ENCODE data around the gene KL. TPM values are rescaled to one million over a fixed set of nuclear protein-coding genes. Genes with fewer than 3 reads are reported as not detected.

KL gene
- polyA plus RNA-seq, 2 donors = 0.08 to 0.32 TPM

GRCh38 chr13:33051632-33052031 lies 35.4 kb downstream of the KL start:
- no peaks in the 10 kb centered on the region for H3K27me3 ChIP-seq (ENCODE audit: control insufficient read depth in 1 of 2, insufficient read depth in 2 of 2, low read length in 2 of 2)
- no peak overlapping the region for H3K4me3 ChIP-seq (ENCODE audit: low read depth in 1 of 2, low read length in 2 of 2)
- H3K9me3 ChIP-seq (ENCODE audit: control insufficient read depth in 2 of 2, insufficient read depth in 1 of 2, low read depth in 1 of 2, low read length in 1 of 2) = no peaks in the 10 kb centered on the region
- H3K36me3 ChIP-seq (ENCODE audit: control insufficient read depth in 2 of 2, insufficient read depth in 2 of 2, low read length in 1 of 2) = no peaks in the 10 kb centered on the region
- no peak overlapping the region for H3K27ac ChIP-seq (ENCODE audit: low read depth in 2 of 2, low read length in 1 of 2)
- H3K4me1 ChIP-seq (ENCODE audit: control insufficient read depth in 2 of 2, insufficient read depth in 2 of 2, low read length in 1 of 2) = no peaks in the 10 kb centered on the region
- WGBS, 2 donors = 88 to 93% methylated on average over 3 of the region's 3 CpGs

GRCh38 chr13:33052506-33053280 lies 36.5 kb downstream of the KL start:
- no peak overlapping the region for H3K27ac ChIP-seq (ENCODE audit: low read depth in 2 of 2, low read length in 1 of 2)
- H3K4me1 ChIP-seq (ENCODE audit: control insufficient read depth in 2 of 2, insufficient read depth in 2 of 2, low read length in 1 of 2) = no peaks in the 10 kb centered on the region
- no peak overlapping the region for H3K4me3 ChIP-seq (ENCODE audit: low read depth in 1 of 2, low read length in 2 of 2)

GRCh38 chr13:33053397-33054066 lies 37.3 kb downstream of the KL start:
- H3K4me1 ChIP-seq (ENCODE audit: control insufficient read depth in 2 of 2, insufficient read depth in 2 of 2, low read length in 1 of 2) = no peaks in the 10 kb centered on the region
- no peak overlapping the region for H3K27ac ChIP-seq (ENCODE audit: low read depth in 2 of 2, low read length in 1 of 2)
- H3K9me3 ChIP-seq (ENCODE audit: control insufficient read depth in 2 of 2, insufficient read depth in 1 of 2, low read depth in 1 of 2, low read length in 1 of 2) = no peaks in the 10 kb centered on the region
- no peak overlapping the region for H3K4me3 ChIP-seq (ENCODE audit: low read depth in 1 of 2, low read length in 2 of 2)
- no peaks in the 10 kb centered on the region for H3K36me3 ChIP-seq (ENCODE audit: control insufficient read depth in 2 of 2, insufficient read depth in 2 of 2, low read length in 1 of 2)
- H3K27me3 ChIP-seq (ENCODE audit: control insufficient read depth in 1 of 2, insufficient read depth in 2 of 2, low read length in 2 of 2) = no peaks in the 10 kb centered on the region
- WGBS, 2 donors = 74 to 83% methylated on average over 7 of the region's 7 CpGs

More at GRCh38 chr13:33052506-33053280, 36.5 kb downstream of the KL start:
- WGBS, 2 donors = 61 to 65% methylated on average over 3 of the region's 3 CpGs
- no peaks in the 10 kb centered on the region for H3K27me3 ChIP-seq (ENCODE audit: control insufficient read depth in 1 of 2, insufficient read depth in 2 of 2, low read length in 2 of 2)
- H3K9me3 ChIP-seq (ENCODE audit: control insufficient read depth in 2 of 2, insufficient read depth in 1 of 2, low read depth in 1 of 2, low read length in 1 of 2) = no peaks in the 10 kb centered on the region
- no peaks in the 10 kb centered on the region for H3K36me3 ChIP-seq (ENCODE audit: control insufficient read depth in 2 of 2, insufficient read depth in 2 of 2, low read length in 1 of 2)

GRCh38 chr13:33057019-33057780 lies 41.0 kb downstream of the KL start:
- 56 to 60% methylated on average over 9 of the region's 9 CpGs for WGBS, 2 donors
- Histone ChIP-seq H3K36me3 (ENCODE audit: control insufficient read depth in 2 of 2, insufficient read depth in 2 of 2, low read length in 1 of 2) (no peaks in the 10 kb centered on the region), H3K27ac (ENCODE audit: low read depth in 2 of 2, low read length in 1 of 2) (peak overlapping the region in 1 of 2 donors; percentile 22)

GRCh38 chr13:33058776-33059327 lies 42.6 kb downstream of the KL start:
- no peaks in the 10 kb centered on the region for H3K36me3 ChIP-seq (ENCODE audit: control insufficient read depth in 2 of 2, insufficient read depth in 2 of 2, low read length in 1 of 2)
- no peaks in the 10 kb centered on the region for H3K27me3 ChIP-seq (ENCODE audit: control insufficient read depth in 1 of 2, insufficient read depth in 2 of 2, low read length in 2 of 2)
- H3K4me1 ChIP-seq (ENCODE audit: control insufficient read depth in 2 of 2, insufficient read depth in 2 of 2, low read length in 1 of 2) = no peaks in the 10 kb centered on the region
- WGBS, 2 donors = 79 to 83% methylated on average over 3 of the region's 3 CpGs
- no peak overlapping the region for H3K27ac ChIP-seq (ENCODE audit: low read depth in 2 of 2, low read length in 1 of 2)
- no peak overlapping the region for H3K4me3 ChIP-seq (ENCODE audit: low read depth in 1 of 2, low read length in 2 of 2)
- no peaks in the 10 kb centered on the region for H3K9me3 ChIP-seq (ENCODE audit: control insufficient read depth in 2 of 2, insufficient read depth in 1 of 2, low read depth in 1 of 2, low read length in 1 of 2)

More at GRCh38 chr13:33057019-33057780, 41.0 kb downstream of the KL start:
- no peaks in the 10 kb centered on the region for H3K27me3 ChIP-seq (ENCODE audit: control insufficient read depth in 1 of 2, insufficient read depth in 2 of 2, low read length in 2 of 2)
- no peaks in the 10 kb centered on the region for H3K4me1 ChIP-seq (ENCODE audit: control insufficient read depth in 2 of 2, insufficient read depth in 2 of 2, low read length in 1 of 2)
- no peak overlapping the region for H3K4me3 ChIP-seq (ENCODE audit: low read depth in 1 of 2, low read length in 2 of 2)
- no peaks in the 10 kb centered on the region for H3K9me3 ChIP-seq (ENCODE audit: control insufficient read depth in 2 of 2, insufficient read depth in 1 of 2, low read depth in 1 of 2, low read length in 1 of 2)

GRCh38 chr13:33060815-33061214 lies 44.6 kb downstream of the KL start:
- no peak overlapping the region for H3K4me3 ChIP-seq (ENCODE audit: low read depth in 1 of 2, low read length in 2 of 2)
- WGBS, 2 donors = 93 to 95% methylated on average over 15 of the region's 15 CpGs
- H3K36me3 ChIP-seq (ENCODE audit: control insufficient read depth in 2 of 2, insufficient read depth in 2 of 2, low read length in 1 of 2) = no peaks in the 10 kb centered on the region
- no peak overlapping the region for H3K27ac ChIP-seq (ENCODE audit: low read depth in 2 of 2, low read length in 1 of 2)
- H3K4me1 ChIP-seq (ENCODE audit: control insufficient read depth in 2 of 2, insufficient read depth in 2 of 2, low read length in 1 of 2) = no peaks in the 10 kb centered on the region
- H3K9me3 ChIP-seq (ENCODE audit: control insufficient read depth in 2 of 2, insufficient read depth in 1 of 2, low read depth in 1 of 2, low read length in 1 of 2) = no peaks in the 10 kb centered on the region
- no peaks in the 10 kb centered on the region for H3K27me3 ChIP-seq (ENCODE audit: control insufficient read depth in 1 of 2, insufficient read depth in 2 of 2, low read length in 2 of 2)

GRCh38 chr13:33066329-33066728 lies 50.1 kb downstream of the KL start:
- Histone ChIP-seq H3K36me3 (ENCODE audit: control insufficient read depth in 2 of 2, insufficient read depth in 2 of 2, low read length in 1 of 2) (no peaks in the 10 kb centered on the region), H3K27me3 (ENCODE audit: control insufficient read depth in 1 of 2, insufficient read depth in 2 of 2, low read length in 2 of 2) (no peaks in the 10 kb centered on the region), H3K4me3 (ENCODE audit: low read depth in 1 of 2, low read length in 2 of 2) (no peak overlapping the region), H3K4me1 (ENCODE audit: control insufficient read depth in 2 of 2, insufficient read depth in 2 of 2, low read length in 1 of 2) (no peaks in the 10 kb centered on the region), H3K27ac (ENCODE audit: low read depth in 2 of 2, low read length in 1 of 2) (no peak overlapping the region), H3K9me3 (ENCODE audit: control insufficient read depth in 2 of 2, insufficient read depth in 1 of 2, low read depth in 1 of 2, low read length in 1 of 2) (no peaks in the 10 kb centered on the region)
- WGBS, 2 donors = 94 to 96% methylated on average over 18 of the region's 18 CpGs

- H3K27me3 ChIP-seq (ENCODE audit: control insufficient read depth in 1 of 2, insufficient read depth in 2 of 2, low read length in 2 of 2) = no peaks in the 10 kb centered on the region
- no peak overlapping the region for H3K4me3 ChIP-seq (ENCODE audit: low read depth in 1 of 2, low read length in 2 of 2)
- no peaks in the 10 kb centered on the region for H3K9me3 ChIP-seq (ENCODE audit: control insufficient read depth in 2 of 2, insufficient read depth in 1 of 2, low read depth in 1 of 2, low read length in 1 of 2)
- no peaks in the 10 kb centered on the region for H3K4me1 ChIP-seq (ENCODE audit: control insufficient read depth in 2 of 2, insufficient read depth in 2 of 2, low read length in 1 of 2)
- H3K27ac ChIP-seq (ENCODE audit: low read depth in 2 of 2, low read length in 1 of 2) = no peak overlapping the region
- no peaks in the 10 kb centered on the region for H3K36me3 ChIP-seq (ENCODE audit: control insufficient read depth in 2 of 2, insufficient read depth in 2 of 2, low read length in 1 of 2)
- 88 to 89% methylated on average over 2 of the region's 2 CpGs for WGBS, 2 donors
Measured at GRCh38 chr13:33069365-33069764, 53.1 kb downstream of the KL start.

GRCh38 chr13:33070713-33071112 lies 54.5 kb downstream of the KL start:
- H3K27me3 ChIP-seq (ENCODE audit: control insufficient read depth in 1 of 2, insufficient read depth in 2 of 2, low read length in 2 of 2) = no peaks in the 10 kb centered on the region
- no peak overlapping the region for H3K4me3 ChIP-seq (ENCODE audit: low read depth in 1 of 2, low read length in 2 of 2)
- H3K27ac ChIP-seq (ENCODE audit: low read depth in 2 of 2, low read length in 1 of 2) = no peak overlapping the region
- no peaks in the 10 kb centered on the region for H3K4me1 ChIP-seq (ENCODE audit: control insufficient read depth in 2 of 2, insufficient read depth in 2 of 2, low read length in 1 of 2)
- no peaks in the 10 kb centered on the region for H3K36me3 ChIP-seq (ENCODE audit: control insufficient read depth in 2 of 2, insufficient read depth in 2 of 2, low read length in 1 of 2)
- H3K9me3 ChIP-seq (ENCODE audit: control insufficient read depth in 2 of 2, insufficient read depth in 1 of 2, low read depth in 1 of 2, low read length in 1 of 2) = no peaks in the 10 kb centered on the region
- 73 to 75% methylated on average over 2 of the region's 2 CpGs for WGBS, 2 donors

All from esophagus (tissue), 2 donors.